HCT116 (cell line): ENCODE results near the gene PFKP. TPM values are rescaled to one million over a fixed set of nuclear protein-coding genes. Genes with fewer than 3 reads are reported as not detected.

Experiments used
- ATAC-seq: fragments of 200-7000 bp; cut with Tn5 transposase; 2 replicates; pipeline ENCODE4 v1.9.1; 2020; ENCODE audit warnings: mild to moderate bottlenecking, moderate library complexity
- BruUV-seq: library from RNA; stranded (reverse); fragments of 400-500 nt; replicated peaks from 2 replicates; lab custom pipeline; 2021; lab: Mats Ljungman, UMichigan
- CTCF ChIA-PET: fragments of 300-600 bp; sonication (Branson Sonifier 250); formaldehyde crosslinking; loops from one replicate; lab custom pipeline; 2021; ENCODE audit warnings: antibody characterized with exemption; lab: Charles Lee
- POLR2A ChIA-PET: fragments of 300-600, 350-600 bp; sonication (Branson Sonifier 250); formaldehyde crosslinking; loops from one replicate; lab custom pipeline; 2021; ENCODE audit warnings: antibody characterized with exemption; lab: Charles Lee
- RAD21 ChIA-PET, 2 experiments: fragments of 300-600 bp; sonication (Branson Sonifier 250); formaldehyde crosslinking; loops; one replicate each; lab custom pipeline; 2023; ENCODE audit warnings: low total read pairs in 2 of 2; ENCODE audit not compliant: uncharacterized antibody in 2 of 2, unreplicated experiment in 2 of 2, low non-redundant PET in 1 of 2; lab: Charles Lee
- DNase-seq: peaks from one replicate; pipeline ENCODE4 v3.0.0-alpha.2; 2010; ENCODE audit warnings: low read depth, low spot score
- H2AFZ ChIP-seq: fragments of 200-600 bp; shearing (Covaris generic), sonication (generic); 2 replicates; pipeline ENCODE4 v1.6.1; 2017; ENCODE audit warnings: low read depth, mixed run types, mixed read lengths, antibody characterized with exemption, low read length; ENCODE audit not compliant: poor library complexity, severe bottlenecking
- H3K27ac ChIP-seq: 2 replicates; pipeline ENCODE4 v1.5.1; 2012; ENCODE audit warnings: low read depth, low read length
- H3K27me3 ChIP-seq: fragments of 200-600 bp; sonication (generic); 2 replicates; pipeline ENCODE4 v1.6.1; 2016; ENCODE audit warnings: mixed run types, low read length, mixed read lengths; ENCODE audit not compliant: insufficient read depth
- H3K36me3 ChIP-seq, 2 experiments: fragments of 200-500 bp in 1 of 2; fragments of 200-600 bp in 1 of 2; sonication (Bioruptor generic) in 1 of 2; sonication (generic) in 1 of 2; 2 replicates each; pipeline versions ENCODE4 v1.5.1 to v1.6.1; 2014 to 2016; ENCODE audit warnings: low read length in 2 of 2, inconsistent platforms in 1 of 2, mixed read lengths in 1 of 2, mixed run types in 1 of 2; ENCODE audit not compliant: insufficient read depth in 2 of 2, control insufficient read depth in 1 of 2
- H3K4me1 ChIP-seq, 2 experiments: fragments of 200-600 bp in 1 of 2; sonication (generic) in 1 of 2; 2 replicates each; pipeline versions ENCODE4 v1.5.1 to v1.6.1; 2012 to 2017; ENCODE audit warnings: low read length in 2 of 2, inconsistent platforms in 1 of 2, mild to moderate bottlenecking in 1 of 2, mixed read lengths in 1 of 2, mixed run types in 1 of 2, moderate library complexity in 1 of 2; ENCODE audit not compliant: insufficient read depth in 2 of 2, control insufficient read depth in 1 of 2
- H3K4me2 ChIP-seq: fragments of 200-600 bp; sonication (generic); 2 replicates; pipeline ENCODE4 v1.6.1; 2017; ENCODE audit warnings: mixed run types, low read length, mixed read lengths
- H3K4me3 ChIP-seq, 2 experiments: fragments of 200-600 bp in 1 of 2; sonication (generic) in 1 of 2; replicated peaks in 1 of 2; 2 replicates each; pipeline ENCODE4 v1.5.1; 2011 to 2016; ENCODE audit warnings: low read length in 2 of 2, control low read depth in 1 of 2, low read depth in 1 of 2, mild to moderate bottlenecking in 1 of 2, mixed read lengths in 1 of 2, mixed run types in 1 of 2
- H3K79me2 ChIP-seq: fragments of 200-600 bp; sonication (generic); 2 replicates; pipeline ENCODE4 v1.6.1; 2017; ENCODE audit warnings: mild to moderate bottlenecking, mixed run types, low read length, moderate library complexity, mixed read lengths; ENCODE audit not compliant: insufficient read depth
- H3K9ac ChIP-seq: fragments of 200-600 bp; sonication (generic); 2 replicates; pipeline ENCODE4 v1.6.1; 2016; ENCODE audit warnings: low read length, mixed read lengths
- H3K9me2 ChIP-seq: fragments of 200-600 bp; sonication (generic), shearing (Covaris generic); 2 replicates; pipeline ENCODE4 v1.6.1; 2017; ENCODE audit warnings: mixed run types, mild to moderate bottlenecking, moderate library complexity; ENCODE audit not compliant: insufficient read depth
- H3K9me3 ChIP-seq, 2 experiments: fragments of 200-500 bp in 1 of 2; fragments of 200-600 bp in 1 of 2; sonication (Bioruptor generic) in 1 of 2; sonication (generic) in 1 of 2; 2 replicates each; pipeline ENCODE4 v1.6.1; 2014 to 2017; ENCODE audit warnings: low read length in 2 of 2, mixed read lengths in 2 of 2, inconsistent platforms in 1 of 2, low read depth in 1 of 2, mild to moderate bottlenecking in 1 of 2, mixed run types in 1 of 2, moderate library complexity in 1 of 2; ENCODE audit not compliant: control insufficient read depth in 1 of 2, insufficient read depth in 1 of 2
- H4K20me1 ChIP-seq: fragments of 200-600 bp; sonication (generic), shearing (Covaris generic); 2 replicates; pipeline ENCODE4 v1.6.1; 2017; ENCODE audit warnings: mixed run types, mild to moderate bottlenecking, moderate library complexity; ENCODE audit not compliant: insufficient read depth
- CBX3 ChIP-seq: IDR thresholded peaks from 2 replicates; pipeline ENCODE4 v1.6.1; 2012; ENCODE audit warnings: low read depth
- CEBPB ChIP-seq: IDR thresholded peaks from 2 replicates; pipeline ENCODE4 v1.6.1; 2012; ENCODE audit warnings: low read depth
- CTCF ChIP-seq, 3 experiments: fragments of 200-600 bp in 1 of 3; sonication (generic) in 1 of 3; IDR thresholded peaks in 2 of 3; conservative IDR thresholded peaks in 1 of 3; 2 replicates each; pipeline ENCODE4 v1.5.1; 2012 to 2017; ENCODE audit warnings: low read depth in 2 of 3, low read length in 2 of 3, antibody characterized with exemption in 1 of 3, borderline replicate concordance in 1 of 3, control low read depth in 1 of 3, mild to moderate bottlenecking in 1 of 3, mixed read lengths in 1 of 3, mixed run types in 1 of 3, moderate library complexity in 1 of 3; ENCODE audit not compliant: insufficient read depth in 1 of 3
- RAD21 ChIP-seq: IDR thresholded peaks from 2 replicates; pipeline ENCODE4 v1.6.1; 2012; ENCODE audit warnings: low read depth, mild to moderate bottlenecking
- REST ChIP-seq: IDR thresholded peaks from 2 replicates; pipeline ENCODE4 v1.6.1; 2012; ENCODE audit warnings: low read depth
- SIN3A ChIP-seq: IDR thresholded peaks from 2 replicates; pipeline ENCODE4 v1.6.1; 2012; ENCODE audit warnings: low read depth
- ZBTB33 ChIP-seq: IDR thresholded peaks from 2 replicates; pipeline ENCODE4 v1.6.1; 2011; ENCODE audit warnings: mild to moderate bottlenecking, low read length, moderate library complexity; ENCODE audit not compliant: insufficient replicate concordance; ENCODE audit errors: extremely low read depth
- ZFX ChIP-seq: fragments of 450-650 bp; IDR thresholded peaks from 2 replicates; pipeline ENCODE4 v1.6.1; 2017
- ZNF274 ChIP-seq: fragments of 200-500 bp; sonication (Bioruptor generic); IDR thresholded peaks from 2 replicates; pipeline ENCODE4 v1.6.1; 2014; ENCODE audit warnings: mild to moderate bottlenecking, low read depth, low read length, inconsistent platforms
- intact Hi-C: fragments of 100-400 bp; cut with micrococcal nuclease; formaldehyde crosslinking; loops from 2 replicates; pipeline ENCODE4 v1.10.0; 2022
- total RNA-seq: library from RNA; stranded (reverse); gene quantifications from one replicate; pipeline ENCODE4 v1.2.1, GENCODE V29; 2021; ENCODE audit not compliant: unreplicated experiment

PFKP gene
- total RNA-seq, 1 experiment from 2014 or later: 237 TPM

GRCh38 chr10:3068201-3068967, 1.0 kb downstream of the PFKP start (continued):
- TF ChIP-seq SIN3A: no peak

- peak overlapping the region; percentile 87 to 98 for H3K4me3 ChIP-seq
- no peak overlapping the region for H2AFZ ChIP-seq
- peak; percentile 26 for ATAC-seq
- intact Hi-C loops: no loop called here
- peaks cover 30 to 59% of the 10 kb centered on the region in 2 experiments for H3K4me1 ChIP-seq
- no peaks in the 10 kb centered on the region for H3K9me2 ChIP-seq
- no peak for TF ChIP-seq CBX3
- TF ChIP-seq CEBPB: no peak
- no peak for TF ChIP-seq RAD21
- 0 out of 2 replicates have a peak, but pooled peaks have one; percentile 29 for TF ChIP-seq ZFX
- TF ChIP-seq ZNF274: no peak
- TF ChIP-seq CTCF (IDR thresholded peaks at IDR 0.05 in 2 of 3, conservative IDR thresholded peaks at IDR 0.05 in 1 of 3; ENCODE audit: borderline replicate concordance in 1 of 3, insufficient read depth in 1 of 3, low read depth in 2 of 3, low read length in 2 of 3): no peak
- no peak for TF ChIP-seq REST
- TF ChIP-seq ZBTB33: no peak
- H3K9ac ChIP-seq: peak overlapping the region; percentile 99
- POLR2A ChIA-PET: no interaction called here
- no peaks in the 10 kb centered on the region for H3K27me3 ChIP-seq
- peak overlapping the region; percentile 87 for H3K4me2 ChIP-seq
- H3K36me3 ChIP-seq: peaks cover 9 to 28% of the 10 kb centered on the region in 2 experiments
- peak overlapping the region; percentile 89 for H3K27ac ChIP-seq
- RAD21 ChIA-PET: interaction anchor here in 1 of 2 experiments (0.7 kb wide), 1 partner anchor 27 kb away, joined by 3 read pairs; no protein-coding TSS in a partner anchor
- peaks cover 12% of the 10 kb centered on the region; the same call in 1 of the 2 replicates for H4K20me1 ChIP-seq
- BruUV-seq: no TSS peak
- no peaks in the 10 kb centered on the region for H3K9me3 ChIP-seq
- no peak for DNase-seq
- CTCF ChIA-PET: interaction anchor here (1.0 kb wide), 1 partner anchor 22 kb away, joined by 3 read pairs; no protein-coding TSS in a partner anchor
- H3K79me2 ChIP-seq: peaks cover 68% of the 10 kb centered on the region
Measured at GRCh38 chr10:3068968-3069737, 1.8 kb downstream of the PFKP start.
